SK-N-SH treated with all-trans-retinoic acid at 6 μM for 48 hours (cell line): ENCODE results near the gene TFIP11.

Source experiments
- GLIS3 ChIP-seq: fragments of 250-450 bp; sonication (Bioruptor Pico); IDR thresholded peaks from 2 replicates; pipeline ENCODE4 v1.5.0; 2020; ENCODE audit warnings: mild to moderate bottlenecking, moderate library complexity
- TF ChIP-seq, protein P1 (sequence below): fragments of 250-450 bp; sonication (Bioruptor Pico); IDR thresholded peaks from 2 replicates; pipeline ENCODE4 v1.5.1; 2021; ENCODE audit warnings: mild to moderate bottlenecking, moderate library complexity

DNA sequence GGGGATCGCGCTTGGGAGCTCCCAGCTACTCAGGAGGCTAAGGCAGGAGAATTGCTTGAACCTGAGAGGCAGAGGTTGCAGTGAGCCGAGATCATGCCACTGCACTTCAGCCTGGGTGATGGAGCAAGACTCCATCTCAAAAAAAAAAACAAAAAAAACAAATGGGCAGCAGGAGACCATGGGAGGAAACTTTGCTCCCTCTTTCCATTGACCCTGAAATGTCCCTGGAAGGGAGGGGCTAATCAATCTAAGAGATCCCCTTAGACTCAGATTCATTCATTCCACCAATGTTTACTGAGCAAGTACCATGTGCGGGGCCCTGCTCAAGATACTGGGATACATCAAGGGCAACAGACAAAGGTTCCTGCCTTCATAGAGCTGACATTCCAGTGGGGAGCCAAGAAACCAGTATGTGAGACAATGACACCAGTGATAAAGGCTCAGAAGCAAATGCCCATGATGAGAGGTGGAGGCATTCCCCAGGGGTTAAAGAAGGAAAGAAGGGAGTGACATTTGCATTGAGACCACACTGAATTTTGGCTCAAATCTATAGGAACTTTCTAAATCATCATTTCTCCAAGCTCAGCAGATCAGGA lies 37.7 kb upstream of the TFIP11 start:
- TF ChIP-seq GLIS3 (CRISPR knock-in tag) = no peak
- TF ChIP-seq, protein P1, sequence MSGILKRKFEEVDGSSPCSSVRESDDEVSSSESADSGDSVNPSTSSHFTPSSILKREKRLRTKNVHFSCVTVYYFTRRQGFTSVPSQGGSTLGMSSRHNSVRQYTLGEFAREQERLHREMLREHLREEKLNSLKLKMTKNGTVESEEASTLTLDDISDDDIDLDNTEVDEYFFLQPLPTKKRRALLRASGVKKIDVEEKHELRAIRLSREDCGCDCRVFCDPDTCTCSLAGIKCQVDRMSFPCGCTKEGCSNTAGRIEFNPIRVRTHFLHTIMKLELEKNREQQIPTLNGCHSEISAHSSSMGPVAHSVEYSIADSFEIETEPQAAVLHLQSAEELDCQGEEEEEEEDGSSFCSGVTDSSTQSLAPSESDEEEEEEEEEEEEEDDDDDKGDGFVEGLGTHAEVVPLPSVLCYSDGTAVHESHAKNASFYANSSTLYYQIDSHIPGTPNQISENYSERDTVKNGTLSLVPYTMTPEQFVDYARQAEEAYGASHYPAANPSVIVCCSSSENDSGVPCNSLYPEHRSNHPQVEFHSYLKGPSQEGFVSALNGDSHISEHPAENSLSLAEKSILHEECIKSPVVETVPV (CRISPR knock-in tag) = no peak
